Measurements from ENCODE around the gene ABCC4.

The ABCC4 gene

GRCh38 chr13:95050800-95051615 lies 250.2 kb downstream of the ABCC4 start:
- intact Hi-C loops (cut with DNase I; ENCODE audit: low total_unique reads), result no loop called here
- DNase-seq, result no peak
- no peaks in the 10 kb centered on the region for H3K36me3 ChIP-seq
- no peaks in the 10 kb centered on the region for H3K4me1 ChIP-seq
- TF ChIP-seq CTCF (IDR thresholded peaks at IDR 0.05), result no peak
- H3K27ac ChIP-seq, result no peak overlapping the region
- H3K9me3 ChIP-seq, result no peaks in the 10 kb centered on the region
- H3K4me3 ChIP-seq, result no peak overlapping the region
- no peaks in the 10 kb centered on the region for H3K27me3 ChIP-seq

GRCh38 chr13:95049772-95050171 lies 251.5 kb downstream of the ABCC4 start:
- no peaks in the 10 kb centered on the region for H3K36me3 ChIP-seq
- no peak for DNase-seq
- no peaks in the 10 kb centered on the region for H3K9me3 ChIP-seq
- no peak overlapping the region for H3K27ac ChIP-seq
- TF ChIP-seq CTCF (IDR thresholded peaks at IDR 0.05), result no peak
- H3K4me1 ChIP-seq, result no peaks in the 10 kb centered on the region
- intact Hi-C loops (cut with DNase I; ENCODE audit: low total_unique reads), result no loop called here
- H3K27me3 ChIP-seq, result no peaks in the 10 kb centered on the region
- no peak overlapping the region for H3K4me3 ChIP-seq

- Histone ChIP-seq H3K4me3 (no peak overlapping the region), H3K27ac (no peak overlapping the region), H3K36me3 (peaks cover 0 to 3% (median 3%) of the 10 kb centered on the region in 3 donors), H3K27me3 (no peaks in the 10 kb centered on the region), H3K9me3 (no peaks in the 10 kb centered on the region), H3K4me1 (no peaks in the 10 kb centered on the region)
- intact Hi-C loops (cut with DNase I; ENCODE audit: low total_unique reads), result no loop called here
- TF ChIP-seq CTCF (IDR thresholded peaks at IDR 0.05), result no peak
- DNase-seq, result no peak
Observed at GRCh38 chr13:95044452-95045205, 256.6 kb downstream of the ABCC4 start.

- H3K4me1 ChIP-seq, result no peaks in the 10 kb centered on the region
- intact Hi-C loops (cut with DNase I; ENCODE audit: low total_unique reads), result no loop called here
- no peaks in the 10 kb centered on the region for H3K27me3 ChIP-seq
- DNase-seq, result no peak
- no peak for TF ChIP-seq CTCF (IDR thresholded peaks at IDR 0.05)
- no peak overlapping the region for H3K4me3 ChIP-seq
- H3K9me3 ChIP-seq, result no peaks in the 10 kb centered on the region
- no peak overlapping the region for H3K27ac ChIP-seq
- H3K36me3 ChIP-seq, result peaks cover 0 to 3% (median 3%) of the 10 kb centered on the region in 3 donors
Observed at GRCh38 chr13:95039415-95039814, 261.8 kb downstream of the ABCC4 start.

- Histone ChIP-seq H3K36me3 (peaks cover 0 to 3% (median 3%) of the 10 kb centered on the region in 3 donors), H3K9me3 (no peaks in the 10 kb centered on the region), H3K4me3 (no peak overlapping the region), H3K27me3 (no peaks in the 10 kb centered on the region), H3K27ac (no peak overlapping the region), H3K4me1 (no peaks in the 10 kb centered on the region)
- TF ChIP-seq CTCF (IDR thresholded peaks at IDR 0.05), result no peak
- DNase-seq, result no peak
- intact Hi-C loops (cut with DNase I; ENCODE audit: low total_unique reads), result no loop called here
Observed at GRCh38 chr13:95038949-95039348, 262.3 kb downstream of the ABCC4 start.

Data from tibial artery (tissue), 4 donors.